Motor neuron (in vitro differentiated cells): Measurements from ENCODE around the gene INCA1. TPM values are rescaled to one million over a fixed set of nuclear protein-coding genes. Genes with fewer than 3 reads are reported as not detected.

ENCODE experiments used
- ATAC-seq, 8 experiments: fragments of 200-7000 bp; cut with Tn5 transposase; replicated peaks in 6 of 8; 2 replicates each; pipeline ENCODE4 v1.8.0; 2021; ENCODE audit warnings: mild to moderate bottlenecking in 8 of 8, moderate library complexity in 8 of 8
- H3K27ac ChIP-seq, 2 donors: fragments of 250-450 bp; sonication (Bioruptor Pico); 2 replicates each; pipeline ENCODE4 v1.9.0; 2021; ENCODE audit warnings: antibody characterized with exemption in 2 of 2, mild to moderate bottlenecking in 2 of 2, moderate library complexity in 1 of 2
- H3K4me1 ChIP-seq, 2 donors: fragments of 250-450 bp; sonication (Bioruptor Pico); replicated peaks in 1 of 2; 2 replicates each; pipeline ENCODE4 v1.6.1; 2021; ENCODE audit warnings: antibody characterized with exemption in 2 of 2, mild to moderate bottlenecking in 2 of 2, moderate library complexity in 1 of 2
- H3K4me3 ChIP-seq, 5 donors: fragments of 250-450 bp; sonication (Bioruptor Pico); 2 replicates each; pipeline ENCODE4 v1.9.0; 2021; ENCODE audit warnings: antibody characterized with exemption in 5 of 5, mild to moderate bottlenecking in 5 of 5, moderate library complexity in 4 of 5
- WGBS, 10 experiments: fragments of 450-650 bp; shearing (Covaris generic); methylation state at CpG; one replicate each; pipeline ENCODE4 v1.0.0; 2022; 5-methylcytosine and 5-hydroxymethylcytosine counted together
- in situ Hi-C, 9 experiments: fragments of 400-800 bp; cut with MboI; loops; one replicate each; pipeline ENCODE4 v1.15.0; 2021; ENCODE audit warnings: low sequenced_read_pairs in 9 of 9, low pct_unique_long_range_greater_than_20kb in 2 of 9; ENCODE audit not compliant: unreplicated experiment in 9 of 9
- total RNA-seq, 8 experiments: library from RNA; unstranded; fragments of 300-600 nt; gene quantifications; 2 replicates each; pipeline versions ENCODE4 v1.2.3 to v1.2.4, GENCODE V29; 2022

Gene INCA1
- total RNA-seq, 8 experiments from 2014 or later = 0.54 to 2.4 (median 0.78) TPM

- in situ Hi-C loops = no loop called here
- WGBS, 10 experiments = 26 to 95% (median 79%) methylated on average over 1 to 5 of the region's 5 CpGs
Measured at GRCh38 chr17:5027916-5028315, 30.6 kb upstream of the INCA1 start.

DNA sequence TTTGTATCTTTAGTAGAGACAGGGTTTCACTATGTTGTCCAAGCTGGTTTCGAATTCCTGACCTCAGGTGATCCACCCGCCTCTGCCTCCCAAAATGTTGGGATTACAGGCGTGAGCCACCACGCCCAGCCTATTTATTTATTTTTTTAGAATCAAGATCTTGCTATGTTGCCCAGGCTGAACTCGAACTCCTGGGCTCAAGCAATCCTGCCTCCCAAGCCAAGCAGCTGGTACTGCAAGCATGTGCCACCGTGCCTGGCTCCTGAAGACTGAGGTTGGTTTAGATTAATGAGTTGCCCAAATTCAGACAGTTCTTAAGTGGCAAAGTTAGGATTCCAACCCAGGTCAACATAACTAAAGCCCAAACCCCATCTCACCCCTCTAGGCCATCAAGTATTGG, 30.0 kb upstream of the INCA1 start:
- no peak for ATAC-seq
- H3K4me3 ChIP-seq = no peak overlapping the region
- no peak overlapping the region for H3K27ac ChIP-seq
- in situ Hi-C loops = no loop called here
- peaks cover 5 to 6% of the 10 kb centered on the region in 2 donors for H3K4me1 ChIP-seq
- 40 to 100% (median 80%) methylated on average over 1 to 5 of the region's 6 CpGs; no CpG with 5 or more reads in 2 of the 10 experiments for WGBS, 10 experiments

More at GRCh38 chr17:5027916-5028315, 30.6 kb upstream of the INCA1 start:
- ATAC-seq = no peak
- no peak overlapping the region for H3K27ac ChIP-seq
- H3K4me3 ChIP-seq = no peak overlapping the region
- peaks cover 5 to 6% of the 10 kb centered on the region in 2 donors for H3K4me1 ChIP-seq

DNA sequence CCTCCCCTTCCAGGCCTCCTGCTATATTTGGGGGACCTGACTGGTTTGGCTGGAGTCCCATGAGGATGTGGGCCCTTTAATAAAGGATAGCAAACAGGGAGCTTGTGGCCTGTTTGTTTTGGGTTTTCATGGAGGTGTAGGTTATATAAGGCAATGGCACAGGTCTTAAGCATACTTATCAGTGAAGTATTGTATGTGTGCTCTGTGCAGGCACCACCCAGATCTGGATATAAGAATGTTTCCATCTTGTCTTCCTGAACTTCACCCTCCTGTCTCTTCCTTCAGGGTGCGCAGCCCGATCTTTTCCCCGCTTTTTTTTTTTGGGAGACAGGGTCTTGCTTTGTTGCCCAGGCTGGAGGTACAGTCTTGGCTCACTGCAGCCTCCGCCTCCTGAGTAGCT, 27.3 kb upstream of the INCA1 start:
- H3K27ac ChIP-seq = no peak overlapping the region
- ATAC-seq = no peak
- 74 to 100% (median 96%) methylated on average over 1 to 4 of the region's 4 CpGs; no CpG with 5 or more reads in 4 of the 10 experiments for WGBS, 10 experiments
- no peak overlapping the region for H3K4me3 ChIP-seq
- no peaks in the 10 kb centered on the region for H3K4me1 ChIP-seq
- in situ Hi-C loops = no loop called here

DNA sequence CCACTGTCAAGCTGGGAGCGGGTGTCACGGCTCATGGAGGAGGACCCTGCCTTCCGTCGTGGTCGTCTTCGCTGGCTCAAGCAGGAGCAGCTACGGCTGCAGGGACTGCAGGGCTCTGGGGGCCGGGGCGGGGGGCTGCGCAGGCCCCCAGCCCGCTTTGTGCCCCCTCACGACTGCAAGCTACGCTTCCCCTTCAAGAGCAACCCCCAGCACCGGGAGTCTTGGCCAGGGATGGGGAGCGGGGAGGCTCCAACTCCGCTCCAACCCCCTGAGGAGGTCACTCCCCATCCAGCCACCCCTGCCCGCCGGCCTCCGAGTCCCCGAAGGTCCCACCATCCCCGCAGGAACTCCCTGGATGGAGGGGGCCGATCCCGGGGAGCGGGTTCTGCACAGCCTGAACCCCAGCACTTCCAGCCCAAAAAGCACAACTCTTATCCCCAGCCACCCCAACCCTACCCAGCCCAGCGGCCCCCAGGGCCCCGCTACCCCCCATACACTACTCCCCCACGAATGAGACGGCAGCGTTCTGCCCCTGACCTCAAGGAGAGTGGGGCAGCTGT, 26.3 kb upstream of the INCA1 start:
- ATAC-seq = peak in 3 of 8 experiments; percentile 10 to 19 (median 10)
- no CpG with 5 or more reads among the region's 29 CpGs for WGBS, 10 experiments
- no peak overlapping the region for H3K4me3 ChIP-seq
- H3K4me1 ChIP-seq = no peaks in the 10 kb centered on the region
- in situ Hi-C loops = no loop called here
- no peak overlapping the region for H3K27ac ChIP-seq

DNA sequence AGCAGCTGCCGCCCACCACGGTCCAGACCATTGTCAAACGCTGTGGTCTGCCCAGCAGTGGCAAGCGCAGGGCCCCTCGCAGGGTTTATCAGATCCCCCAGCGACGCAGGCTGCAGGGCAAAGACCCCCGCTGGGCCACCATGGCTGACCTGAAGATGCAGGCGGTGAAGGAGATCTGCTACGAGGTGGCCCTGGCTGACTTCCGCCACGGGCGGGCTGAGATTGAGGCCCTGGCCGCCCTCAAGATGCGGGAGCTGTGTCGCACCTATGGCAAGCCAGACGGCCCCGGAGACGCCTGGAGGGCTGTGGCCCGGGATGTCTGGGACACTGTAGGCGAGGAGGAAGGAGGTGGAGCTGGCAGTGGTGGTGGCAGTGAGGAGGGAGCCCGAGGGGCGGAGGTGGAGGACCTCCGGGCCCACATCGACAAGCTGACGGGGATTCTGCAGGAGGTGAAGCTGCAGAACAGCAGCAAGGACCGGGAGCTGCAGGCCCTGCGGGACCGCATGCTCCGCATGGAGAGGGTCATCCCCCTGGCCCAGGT, 24.9 kb upstream of the INCA1 start:
- WGBS, 10 experiments = 73 to 100% (median 92%) methylated on average over 1 to 12 of the region's 30 CpGs; no CpG with 5 or more reads in 3 of the 10 experiments
- Histone ChIP-seq H3K27ac (no peak overlapping the region), H3K4me1 (no peaks in the 10 kb centered on the region), H3K4me3 (no peak overlapping the region)
- in situ Hi-C loops = no loop called here
- ATAC-seq = no peak

GRCh38 chr17:5020502-5021023, 23.2 kb upstream of the INCA1 start:
- Histone ChIP-seq H3K4me1 (no peaks in the 10 kb centered on the region), H3K4me3 (no peak overlapping the region), H3K27ac (no peak overlapping the region)
- WGBS, 10 experiments = 40 to 90% (median 82%) methylated on average over 1 to 7 of the region's 20 CpGs; no CpG with 5 or more reads in 6 of the 10 experiments
- ATAC-seq = no peak
- in situ Hi-C loops = no loop called here

- no peak overlapping the region for H3K27ac ChIP-seq
- H3K4me1 ChIP-seq = no peaks in the 10 kb centered on the region
- in situ Hi-C loops = no loop called here
- no peak overlapping the region for H3K4me3 ChIP-seq
- 33 to 50% methylated on average over 1 of the region's 1 CpG; no CpG with 5 or more reads in 8 of the 10 experiments for WGBS, 10 experiments
- peak; percentile 35 to 70 (median 57) for ATAC-seq
Measured at GRCh38 chr17:5019475-5019956, 22.2 kb upstream of the INCA1 start.

GRCh38 chr17:5014357-5014756, 17.0 kb upstream of the INCA1 start:
- Histone ChIP-seq H3K4me1 (no peaks in the 10 kb centered on the region), H3K4me3 (no peak overlapping the region), H3K27ac (no peak overlapping the region)
- WGBS, 10 experiments = 67 to 90% (median 86%) methylated on average over 2 of the region's 4 CpGs; no CpG with 5 or more reads in 7 of the 10 experiments
- in situ Hi-C loops = no loop called here
- ATAC-seq = no peak

DNA sequence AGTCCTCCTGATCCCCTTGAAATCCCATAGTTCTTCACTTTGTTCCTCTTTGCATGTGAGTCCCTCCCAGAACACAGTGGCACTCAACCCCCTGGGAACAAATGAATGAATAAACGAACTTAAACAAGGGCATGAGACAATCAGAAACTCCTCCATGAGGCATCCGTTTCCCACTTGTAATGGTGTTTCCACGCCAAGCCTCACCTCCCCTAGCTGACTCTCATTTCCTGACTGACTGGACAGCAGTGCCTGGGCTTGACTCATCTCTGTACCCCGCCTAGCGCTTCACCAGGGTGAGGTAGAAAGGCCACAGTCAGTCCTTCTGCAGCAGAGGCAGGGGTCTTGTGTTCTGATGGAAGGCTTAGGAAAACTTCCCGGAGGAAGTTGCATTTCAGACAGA, 14.6 kb upstream of the INCA1 start:
- ATAC-seq = peak in 2 of 8 experiments; percentile 86 to 94
- Histone ChIP-seq H3K4me3 (no peak overlapping the region), H3K27ac (no peak overlapping the region), H3K4me1 (no peaks in the 10 kb centered on the region)
- in situ Hi-C loops = no loop called here
- WGBS, 10 experiments = 14 to 95% (median 49%) methylated on average over 1 to 5 of the region's 6 CpGs; no CpG with 5 or more reads in 3 of the 10 experiments

DNA sequence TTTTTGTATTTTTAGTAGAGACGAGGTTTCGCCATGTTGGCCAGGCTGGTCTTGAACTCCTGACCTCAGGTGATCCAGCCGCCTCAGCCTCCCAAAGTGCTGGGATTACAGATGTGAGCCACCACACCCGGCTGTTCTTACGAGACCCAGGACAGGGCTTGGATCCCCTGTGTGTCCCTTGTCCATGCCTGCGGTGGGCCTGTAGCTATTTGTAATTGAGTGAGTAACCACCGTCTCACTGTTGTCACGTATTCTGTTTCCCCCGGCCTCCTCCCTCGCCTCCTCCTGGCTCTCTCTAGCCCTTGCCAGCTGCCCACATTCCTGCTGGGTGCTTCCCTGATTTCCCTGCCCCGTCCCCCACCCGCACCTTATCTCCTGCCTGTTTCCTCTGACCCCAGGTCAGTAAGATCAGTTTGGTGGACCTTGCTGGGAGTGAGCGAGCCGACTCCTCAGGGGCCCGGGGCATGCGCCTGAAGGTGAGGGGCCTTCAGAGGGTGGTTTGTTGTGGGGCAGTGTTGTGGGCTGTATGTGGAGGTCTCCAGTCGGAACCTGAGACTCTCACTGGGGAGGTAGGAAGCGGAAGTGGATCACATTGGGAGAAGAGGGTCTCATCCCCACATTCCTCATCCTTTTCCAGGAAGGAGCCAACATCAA, 6.0 kb upstream of the INCA1 start:
- no peak overlapping the region for H3K4me3 ChIP-seq
- H3K4me1 ChIP-seq = peaks cover 12% of the 10 kb centered on the region in 2 donors
- 72 to 100% (median 100%) methylated on average over 1 to 6 of the region's 18 CpGs; no CpG with 5 or more reads in 5 of the 10 experiments for WGBS, 10 experiments
- ATAC-seq = no peak
- in situ Hi-C loops = no loop called here
- H3K27ac ChIP-seq = no peak overlapping the region

DNA sequence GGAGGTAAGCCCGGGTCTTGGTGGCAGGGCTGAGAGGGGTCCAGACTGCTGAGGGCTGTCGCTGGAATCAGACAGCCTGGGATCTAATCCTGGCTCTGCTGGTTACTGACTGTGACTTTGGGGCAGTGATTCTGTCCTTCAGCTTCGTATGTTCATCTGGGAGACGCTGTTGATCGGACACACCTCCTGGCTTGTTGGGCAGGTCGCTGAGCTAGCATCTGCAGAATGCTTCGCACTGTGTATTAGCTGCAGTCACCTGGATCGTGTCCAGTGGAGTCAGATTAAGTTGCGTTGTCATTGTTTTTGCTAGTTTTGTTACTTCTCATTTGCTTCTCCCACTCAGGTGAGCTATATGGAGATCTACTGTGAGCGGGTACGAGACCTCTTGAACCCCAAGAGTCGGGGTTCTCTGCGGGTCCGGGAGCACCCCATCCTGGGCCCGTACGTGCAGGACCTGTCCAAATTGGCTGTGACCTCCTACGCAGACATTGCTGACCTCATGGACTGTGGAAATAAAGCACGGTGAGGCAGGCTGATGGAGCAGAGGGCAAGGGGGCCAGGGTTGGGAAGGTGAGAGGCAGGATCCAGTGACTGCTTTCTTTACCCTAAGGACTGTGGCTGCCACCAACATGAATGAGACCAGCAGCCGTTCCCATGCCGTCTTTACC, 4.9 kb upstream of the INCA1 start:
- Histone ChIP-seq H3K4me3 (no peak overlapping the region), H3K27ac (no peak overlapping the region), H3K4me1 (peaks cover 12% of the 10 kb centered on the region in 2 donors)
- in situ Hi-C loops = no loop called here
- ATAC-seq = no peak
- WGBS, 10 experiments = 70 to 100% (median 95%) methylated on average over 1 to 14 of the region's 20 CpGs; no CpG with 5 or more reads in 2 of the 10 experiments

- in situ Hi-C loops = no loop called here
- Histone ChIP-seq H3K4me1 (peaks cover 12 to 18% of the 10 kb centered on the region in 2 donors), H3K27ac (no peak overlapping the region), H3K4me3 (no peak overlapping the region)
- ATAC-seq = no peak
- 28 to 100% (median 74%) methylated on average over 1 to 7 of the region's 11 CpGs; no CpG with 5 or more reads in 7 of the 10 experiments for WGBS, 10 experiments
Measured at GRCh38 chr17:5000237-5000639, 2.9 kb upstream of the INCA1 start.
